ENCODE data around the gene LATS1.
"Not testable (repeated sequence)": the region's sequence is repeated elsewhere in the genome, so short reads cannot be mapped to it uniquely, and the experiment has no call there.

Gene LATS1

GRCh38 chr6:149746147-149746946 is 28.4 kb upstream of the LATS1 start, which contains the start of gene NUP43:
TSS of gene NUP43 (minus strand) at chr6:149746529. CDS start at chr6:149746495, 34 bp downstream.
- peak within 1 kb of the TSS; percentile 99 for H3K4me3 ChIP-seq (ENCODE audit: low read length)
- peak; percentile 96 for DNase-seq (ENCODE audit: low read depth)
- peak; percentile 55 for TF ChIP-seq CTCF (IDR thresholded peaks at IDR 0.05; ENCODE audit: insufficient read depth, low read depth, low read length, missing control alignments)

- peak overlapping the region; percentile 99 for H3K4me3 ChIP-seq (ENCODE audit: low read length)
- not testable (repeated sequence) for DNase-seq (ENCODE audit: low read depth)
These were observed 27.4 kb upstream of the LATS1 start for GRCh38 chr6:149745252-149745651.

GRCh38 chr6:149734915-149735314 is 17.0 kb upstream of the LATS1 start:
- no peak for DNase-seq (ENCODE audit: low read depth)
- no peak for TF ChIP-seq CTCF (IDR thresholded peaks at IDR 0.05; ENCODE audit: insufficient read depth, low read depth, low read length, missing control alignments)
- H3K4me3 ChIP-seq (ENCODE audit: low read length): no peak overlapping the region

GRCh38 chr6:149733089-149733720 is 15.3 kb upstream of the LATS1 start:
- no peak overlapping the region for H3K4me3 ChIP-seq (ENCODE audit: low read length)
- DNase-seq (ENCODE audit: low read depth): no peak
- TF ChIP-seq CTCF (IDR thresholded peaks at IDR 0.05; ENCODE audit: insufficient read depth, low read depth, low read length, missing control alignments): no peak

GRCh38 chr6:149729824-149730223 is 11.9 kb upstream of the LATS1 start:
- TF ChIP-seq CTCF (IDR thresholded peaks at IDR 0.05; ENCODE audit: insufficient read depth, low read depth, low read length, missing control alignments): no peak
- no peak for DNase-seq (ENCODE audit: low read depth)
- H3K4me3 ChIP-seq (ENCODE audit: low read length): no peak overlapping the region

- no peak for DNase-seq (ENCODE audit: low read depth)
- no peak for TF ChIP-seq CTCF (IDR thresholded peaks at IDR 0.05; ENCODE audit: insufficient read depth, low read depth, low read length, missing control alignments)
- no peak overlapping the region for H3K4me3 ChIP-seq (ENCODE audit: low read length)
These were observed 10.8 kb upstream of the LATS1 start for GRCh38 chr6:149728499-149729234.
